Gastroesophageal sphincter (tissue), 3 donors: ENCODE data around the gene TMTC1.

ENCODE experiments used
- POLR2AphosphoS5 ChIP-seq: sonication (generic); formaldehyde crosslinking; IDR thresholded peaks from one replicate; pipeline ENCODE4 v1.6.1; 2017; ENCODE audit warnings: antibody characterized with exemption
- TF ChIP-seq, protein P1 (sequence below), 4 experiments: fragments of 200-600 bp in 2 of 4; fragments of 450-650 bp in 2 of 4; sonication (generic) in 1 of 4; IDR thresholded peaks; one replicate each; pipeline ENCODE4 v1.5.1; 2017 to 2019; ENCODE audit warnings: antibody characterized with exemption in 4 of 4, mild to moderate bottlenecking in 2 of 4, moderate library complexity in 2 of 4

DNA sequence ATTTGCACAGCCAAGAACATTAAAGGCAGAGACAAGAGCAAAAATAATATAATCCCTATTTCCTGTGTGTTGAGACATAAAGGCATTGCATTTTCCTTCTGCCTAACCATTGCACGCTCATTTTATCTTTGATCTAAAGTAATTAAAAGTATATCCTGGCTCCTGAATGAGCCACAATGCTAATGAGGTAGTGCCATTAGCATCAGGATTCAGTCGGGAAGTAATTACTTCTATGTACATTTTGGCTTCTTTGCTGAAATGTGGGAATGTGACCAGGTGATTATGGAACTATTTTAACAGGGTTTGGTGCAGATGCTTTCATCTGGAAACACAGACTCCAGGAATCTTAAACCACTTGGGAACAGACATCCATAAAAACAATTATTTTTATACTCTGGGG, 77.4 kb downstream of the TMTC1 start:
- TF ChIP-seq, protein P1, sequence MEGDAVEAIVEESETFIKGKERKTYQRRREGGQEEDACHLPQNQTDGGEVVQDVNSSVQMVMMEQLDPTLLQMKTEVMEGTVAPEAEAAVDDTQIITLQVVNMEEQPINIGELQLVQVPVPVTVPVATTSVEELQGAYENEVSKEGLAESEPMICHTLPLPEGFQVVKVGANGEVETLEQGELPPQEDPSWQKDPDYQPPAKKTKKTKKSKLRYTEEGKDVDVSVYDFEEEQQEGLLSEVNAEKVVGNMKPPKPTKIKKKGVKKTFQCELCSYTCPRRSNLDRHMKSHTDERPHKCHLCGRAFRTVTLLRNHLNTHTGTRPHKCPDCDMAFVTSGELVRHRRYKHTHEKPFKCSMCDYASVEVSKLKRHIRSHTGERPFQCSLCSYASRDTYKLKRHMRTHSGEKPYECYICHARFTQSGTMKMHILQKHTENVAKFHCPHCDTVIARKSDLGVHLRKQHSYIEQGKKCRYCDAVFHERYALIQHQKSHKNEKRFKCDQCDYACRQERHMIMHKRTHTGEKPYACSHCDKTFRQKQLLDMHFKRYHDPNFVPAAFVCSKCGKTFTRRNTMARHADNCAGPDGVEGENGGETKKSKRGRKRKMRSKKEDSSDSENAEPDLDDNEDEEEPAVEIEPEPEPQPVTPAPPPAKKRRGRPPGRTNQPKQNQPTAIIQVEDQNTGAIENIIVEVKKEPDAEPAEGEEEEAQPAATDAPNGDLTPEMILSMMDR (IDR thresholded peaks at IDR 0.05) = no peak
- no peak for TF ChIP-seq POLR2AphosphoS5
